GM10266 (cell line): Measurements from ENCODE around the gene ZNF469.

Source experiments
- DNase-seq: peaks from one replicate; pipeline ENCODE4 v3.0.0; 2012; ENCODE audit errors: extremely low spot score
- CTCF ChIP-seq: IDR thresholded peaks from 2 replicates; pipeline ENCODE4 v1.5.1; 2012; ENCODE audit warnings: mild to moderate bottlenecking, low read depth; ENCODE audit not compliant: control insufficient read depth, insufficient read depth; ENCODE audit errors: missing control alignments

ZNF469 gene

GRCh38 chr16:88382491-88383400 is at the start of gene ZNF469:
Gene ZNF469 (plus strand): TSS chr16:88382959. CDS start chr16:88427471, 44,512 bp downstream.
- TF ChIP-seq CTCF = no peak
- no peak for DNase-seq

DNA sequence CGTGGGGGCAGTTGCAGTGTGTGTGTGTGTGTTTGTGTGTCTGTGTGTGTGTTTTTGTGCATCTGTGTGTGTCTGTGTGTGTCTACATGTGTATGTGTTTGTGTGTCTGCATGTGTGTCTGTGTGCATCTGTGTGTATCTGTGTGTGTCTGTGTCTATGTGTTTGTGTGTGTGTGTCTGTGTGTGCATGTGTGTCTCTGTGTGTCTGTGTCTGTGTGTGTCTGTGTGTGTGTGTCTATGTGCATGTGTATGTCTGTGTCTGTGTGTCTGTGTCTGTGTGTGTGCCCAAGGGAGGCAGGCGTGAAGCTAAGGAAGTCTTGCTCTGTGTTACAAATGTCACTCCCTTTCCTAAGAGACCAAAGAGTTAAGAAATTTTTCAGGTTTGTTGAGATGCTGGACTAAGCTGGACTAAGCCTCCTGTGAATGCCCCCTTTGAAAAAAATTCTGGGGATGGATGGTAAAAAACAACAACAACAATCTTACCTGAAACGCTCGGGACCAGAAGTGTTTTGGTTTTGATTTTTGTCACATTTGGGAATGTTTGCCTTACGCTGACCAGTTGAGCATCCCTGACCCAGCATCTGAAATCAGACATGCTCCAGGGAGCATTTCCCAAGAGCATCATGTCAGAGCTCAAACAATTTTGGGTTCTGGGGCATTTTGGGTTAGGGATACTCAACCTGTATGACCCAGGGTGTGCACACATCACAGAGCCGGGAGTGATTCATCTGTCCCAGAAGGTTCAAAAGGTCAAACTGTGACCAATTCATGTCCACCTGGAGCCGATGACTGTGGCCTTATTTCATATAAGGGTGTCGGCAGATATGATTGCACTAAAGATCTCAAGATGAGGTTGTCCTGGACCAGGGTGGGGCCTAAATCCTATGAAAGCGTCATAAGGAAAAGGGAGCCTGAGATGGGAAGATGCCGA is 48.6 kb upstream of the ZNF469 start:
- TF ChIP-seq CTCF = no peak
- DNase-seq = no peak

- no peak for DNase-seq
- TF ChIP-seq CTCF = no peak
These were observed 47.7 kb upstream of the ZNF469 start for GRCh38 chr16:88334778-88335720.

DNA sequence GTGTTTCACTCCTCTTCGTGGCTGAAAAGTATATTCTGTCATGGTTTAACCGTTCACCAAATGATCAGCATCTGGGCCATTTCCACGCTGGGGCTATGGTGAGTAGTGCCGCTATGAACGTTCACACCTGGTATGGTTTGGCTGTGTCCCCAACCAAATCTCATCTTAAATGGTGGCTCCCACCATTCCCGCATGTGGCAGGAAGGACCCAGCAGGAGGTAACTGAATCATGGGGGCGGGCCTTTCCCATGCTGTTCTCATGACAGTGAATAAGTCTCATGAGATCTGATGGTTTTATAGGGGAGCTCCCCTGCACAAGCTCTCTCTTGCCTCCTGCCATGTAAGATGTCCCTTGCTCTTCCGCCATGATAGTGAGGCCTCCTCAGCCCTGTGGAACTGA is 45.7 kb upstream of the ZNF469 start:
- TF ChIP-seq CTCF = no peak
- no peak for DNase-seq

- DNase-seq = no peak
- no peak for TF ChIP-seq CTCF
These were observed 45.2 kb upstream of the ZNF469 start for GRCh38 chr16:88337538-88337937.

DNA sequence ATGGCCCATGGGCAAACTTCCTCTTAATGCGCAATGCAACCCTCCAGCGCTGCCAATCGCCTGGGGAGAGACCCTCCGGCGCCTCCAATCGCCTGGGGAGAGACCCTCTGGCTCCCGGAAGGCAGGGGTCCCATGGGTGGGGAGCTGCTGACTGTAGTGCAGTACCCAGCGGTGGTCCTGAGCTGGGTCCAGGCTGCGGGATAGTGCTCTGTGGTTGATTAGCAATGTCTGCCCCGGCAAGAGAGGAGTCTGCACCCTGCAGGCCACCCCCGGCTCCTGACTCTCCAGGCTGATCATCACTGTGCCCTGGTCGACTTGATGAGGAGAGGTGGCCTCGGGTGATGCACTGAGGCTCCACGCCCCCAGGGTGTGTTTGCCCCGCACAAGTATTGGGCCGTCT is 44.6 kb upstream of the ZNF469 start:
- DNase-seq = no peak
- TF ChIP-seq CTCF = no peak
